ENCODE data around the gene CGRRF1.

Gene CGRRF1

GRCh38 chr14:54535646-54536045 lies 25.9 kb downstream of the CGRRF1 start:
- Histone ChIP-seq H3K9me3 (no peaks in the 10 kb centered on the region), H3K4me3 (no peak overlapping the region), H3K36me3 (replicated peaks) (peaks cover 4% of the 10 kb centered on the region; the same call in 1 of the 2 replicates), H3K27me3 (ENCODE audit: low read depth) (no peaks in the 10 kb centered on the region), H3K4me1 (no peaks in the 10 kb centered on the region; the same call in 1 of the 2 replicates)
- in situ Hi-C loops (cut with MboI; ENCODE audit: low sequenced_read_pairs): no loop called here
- no peak for DNase-seq (ENCODE audit: low spot score in 2 of 2)

DNA sequence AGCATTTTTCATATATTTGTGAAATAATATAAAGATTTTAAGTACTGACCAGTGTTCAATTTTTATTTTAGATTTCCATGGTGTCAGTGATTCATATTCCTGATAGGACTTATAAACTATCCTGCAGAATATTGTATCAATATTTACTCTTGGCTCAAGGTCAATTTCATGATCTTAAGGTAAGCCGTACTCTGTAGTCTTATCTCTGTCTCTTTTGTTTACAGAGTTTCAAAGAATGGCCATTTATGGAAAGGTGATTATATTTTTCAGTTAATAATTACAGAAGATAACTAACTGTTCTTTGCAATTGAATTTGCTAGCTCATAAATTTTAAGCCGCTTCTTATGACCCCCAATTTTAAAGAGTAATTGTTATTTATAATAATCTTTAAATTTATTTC lies 27.9 kb downstream of the CGRRF1 start:
- H3K9me3 ChIP-seq: no peaks in the 10 kb centered on the region
- H3K36me3 ChIP-seq (replicated peaks): peaks cover 4% of the 10 kb centered on the region; the same call in 1 of the 2 replicates
- no peak overlapping the region for H3K4me3 ChIP-seq
- H3K4me1 ChIP-seq: peaks cover 8% of the 10 kb centered on the region
- no peaks in the 10 kb centered on the region for H3K27me3 ChIP-seq (ENCODE audit: low read depth)
- DNase-seq (ENCODE audit: low spot score in 2 of 2): no peak
- in situ Hi-C loops (cut with MboI; ENCODE audit: low sequenced_read_pairs): no loop called here

GRCh38 chr14:54538055-54538454 lies 28.3 kb downstream of the CGRRF1 start:
- peaks cover 12% of the 10 kb centered on the region for H3K4me1 ChIP-seq
- in situ Hi-C loops (cut with MboI; ENCODE audit: low sequenced_read_pairs): no loop called here
- H3K9me3 ChIP-seq: no peaks in the 10 kb centered on the region
- no peak overlapping the region for H3K4me3 ChIP-seq
- no peaks in the 10 kb centered on the region for H3K27me3 ChIP-seq (ENCODE audit: low read depth)
- peaks cover 4% of the 10 kb centered on the region; the same call in 1 of the 2 replicates for H3K36me3 ChIP-seq (replicated peaks)
- DNase-seq (ENCODE audit: low spot score in 2 of 2): no peak

DNA sequence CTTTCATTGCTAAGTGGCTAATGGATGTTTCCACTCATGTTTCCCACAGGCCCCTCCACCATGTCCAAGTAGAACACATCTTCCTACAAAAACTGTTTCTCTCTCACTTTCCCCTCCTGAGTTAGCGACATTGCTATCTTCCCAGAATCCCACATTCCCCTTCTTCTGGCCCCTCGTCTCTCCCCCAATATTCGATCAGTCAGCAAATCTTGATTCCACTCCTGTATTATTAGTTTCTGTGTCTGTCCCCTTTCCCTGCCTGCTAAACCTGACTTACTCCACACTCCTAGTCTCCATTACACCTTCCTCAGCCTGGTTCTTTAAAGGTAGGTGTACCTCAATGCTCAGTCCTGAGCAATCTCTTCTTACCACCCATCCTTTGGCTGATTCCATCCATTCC lies 37.9 kb downstream of the CGRRF1 start:
- H3K27me3 ChIP-seq (ENCODE audit: low read depth): no peaks in the 10 kb centered on the region
- in situ Hi-C loops (cut with MboI; ENCODE audit: low sequenced_read_pairs): no loop called here
- no peaks in the 10 kb centered on the region for H3K9me3 ChIP-seq
- no peak overlapping the region for H3K4me3 ChIP-seq
- H3K36me3 ChIP-seq (replicated peaks): no peaks in the 10 kb centered on the region
- no peak for DNase-seq (ENCODE audit: low spot score in 2 of 2)
- H3K4me1 ChIP-seq: peaks cover 17% of the 10 kb centered on the region

DNA sequence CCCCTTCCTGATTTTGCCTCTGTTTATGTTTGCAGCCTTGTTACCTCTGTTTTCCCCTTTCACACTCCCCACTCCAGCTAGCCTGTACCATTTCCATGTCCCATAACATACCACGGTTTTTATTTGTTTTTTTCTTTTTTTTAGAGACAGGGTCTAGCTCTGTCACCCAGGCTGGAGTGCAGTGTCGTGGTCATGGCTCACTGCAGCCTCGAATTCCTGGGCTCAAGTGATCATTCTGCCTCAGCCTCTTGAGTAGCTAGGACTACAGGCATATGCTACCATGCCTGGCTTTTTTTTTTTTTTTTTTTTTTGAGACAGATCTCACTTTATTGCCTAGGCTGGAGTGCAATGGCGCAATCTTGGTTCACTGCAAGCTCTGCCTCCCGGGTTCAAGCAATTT lies 38.8 kb downstream of the CGRRF1 start:
- Histone ChIP-seq H3K36me3 (replicated peaks) (no peaks in the 10 kb centered on the region), H3K27me3 (ENCODE audit: low read depth) (no peaks in the 10 kb centered on the region)
- in situ Hi-C loops (cut with MboI; ENCODE audit: low sequenced_read_pairs): no loop called here

DNA sequence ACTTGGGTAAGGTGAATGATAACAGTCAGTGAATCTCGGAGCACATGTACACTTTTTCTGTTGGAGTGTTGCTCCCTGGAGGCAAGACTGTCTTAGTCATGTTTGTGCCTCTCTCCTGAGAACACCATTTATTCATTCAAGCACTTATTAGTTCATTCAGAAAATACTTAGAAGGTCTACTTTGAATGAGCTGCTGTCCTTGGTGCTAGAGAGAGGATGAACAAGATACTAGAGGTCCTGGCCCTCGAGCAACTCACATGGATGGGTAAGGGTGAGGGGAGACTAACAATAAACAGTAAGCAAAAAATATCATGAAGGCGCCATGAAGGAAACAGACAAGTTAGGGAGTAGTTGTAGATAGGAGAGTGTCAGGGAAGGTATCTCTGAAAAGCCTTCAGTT lies 40.2 kb downstream of the CGRRF1 start:
- H3K36me3 ChIP-seq (replicated peaks): no peaks in the 10 kb centered on the region
- no peaks in the 10 kb centered on the region for H3K27me3 ChIP-seq (ENCODE audit: low read depth)
- in situ Hi-C loops (cut with MboI; ENCODE audit: low sequenced_read_pairs): no loop called here
- H3K4me1 ChIP-seq: peaks cover 10% of the 10 kb centered on the region
- H3K9me3 ChIP-seq: no peaks in the 10 kb centered on the region
- DNase-seq (ENCODE audit: low spot score in 2 of 2): no peak
- H3K4me3 ChIP-seq: no peak overlapping the region

More for the DNA sequence above, 38.8 kb downstream of the CGRRF1 start:
- no peak overlapping the region for H3K4me3 ChIP-seq
- H3K4me1 ChIP-seq: peaks cover 10% of the 10 kb centered on the region
- DNase-seq (ENCODE audit: low spot score in 2 of 2): no peak
- no peaks in the 10 kb centered on the region for H3K9me3 ChIP-seq

DNA sequence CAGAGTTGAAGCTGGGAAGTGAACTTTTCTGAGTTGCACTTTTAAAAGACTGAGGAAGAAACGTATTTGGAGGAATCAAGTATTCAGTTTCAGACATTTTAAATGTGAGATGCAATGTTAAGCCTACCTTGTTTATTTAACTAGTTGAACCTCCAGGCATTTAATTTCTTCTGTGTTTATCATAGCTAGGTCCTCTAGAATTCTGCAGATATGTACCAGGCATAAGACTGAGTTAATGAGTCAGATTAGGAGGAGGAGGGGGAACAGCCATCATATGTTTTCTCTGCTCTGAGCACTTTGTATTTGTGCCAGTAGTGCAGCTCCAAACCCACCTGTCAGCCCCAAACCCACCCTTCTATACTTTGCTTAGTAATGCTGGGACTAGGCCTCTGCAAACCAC lies 40.8 kb downstream of the CGRRF1 start:
- no peak for DNase-seq (ENCODE audit: low spot score in 2 of 2)
- in situ Hi-C loops (cut with MboI; ENCODE audit: low sequenced_read_pairs): no loop called here
- no peaks in the 10 kb centered on the region for H3K36me3 ChIP-seq (replicated peaks)

GRCh38 chr14:54554401-54554800 lies 44.7 kb downstream of the CGRRF1 start:
- Histone ChIP-seq H3K4me3 (no peak overlapping the region), H3K27me3 (ENCODE audit: low read depth) (no peaks in the 10 kb centered on the region), H3K36me3 (replicated peaks) (no peaks in the 10 kb centered on the region), H3K9me3 (no peaks in the 10 kb centered on the region), H3K4me1 (peaks cover 10% of the 10 kb centered on the region)
- DNase-seq (ENCODE audit: low spot score in 2 of 2): no peak
- in situ Hi-C loops (cut with MboI; ENCODE audit: low sequenced_read_pairs): no loop called here

More for the DNA sequence above, 40.8 kb downstream of the CGRRF1 start:
- H3K9me3 ChIP-seq: no peaks in the 10 kb centered on the region
- no peaks in the 10 kb centered on the region for H3K27me3 ChIP-seq (ENCODE audit: low read depth)
- no peak overlapping the region for H3K4me3 ChIP-seq
- peaks cover 10% of the 10 kb centered on the region for H3K4me1 ChIP-seq

- in situ Hi-C loops (cut with MboI; ENCODE audit: low sequenced_read_pairs): no loop called here
- Histone ChIP-seq H3K4me1 (peaks cover 10% of the 10 kb centered on the region), H3K36me3 (replicated peaks) (no peaks in the 10 kb centered on the region), H3K4me3 (no peak overlapping the region), H3K9me3 (no peaks in the 10 kb centered on the region), H3K27me3 (ENCODE audit: low read depth) (no peaks in the 10 kb centered on the region)
- no peak for DNase-seq (ENCODE audit: low spot score in 2 of 2)
These were observed 45.9 kb downstream of the CGRRF1 start for GRCh38 chr14:54555651-54556050.

- Histone ChIP-seq H3K4me1 (peaks cover 6% of the 10 kb centered on the region), H3K36me3 (replicated peaks) (no peaks in the 10 kb centered on the region), H3K27me3 (ENCODE audit: low read depth) (no peaks in the 10 kb centered on the region), H3K9me3 (no peaks in the 10 kb centered on the region), H3K4me3 (no peak overlapping the region)
- in situ Hi-C loops (cut with MboI; ENCODE audit: low sequenced_read_pairs): no loop called here
- no peak for DNase-seq (ENCODE audit: low spot score in 2 of 2)
These were observed 46.8 kb downstream of the CGRRF1 start for GRCh38 chr14:54556535-54556934.

DNA sequence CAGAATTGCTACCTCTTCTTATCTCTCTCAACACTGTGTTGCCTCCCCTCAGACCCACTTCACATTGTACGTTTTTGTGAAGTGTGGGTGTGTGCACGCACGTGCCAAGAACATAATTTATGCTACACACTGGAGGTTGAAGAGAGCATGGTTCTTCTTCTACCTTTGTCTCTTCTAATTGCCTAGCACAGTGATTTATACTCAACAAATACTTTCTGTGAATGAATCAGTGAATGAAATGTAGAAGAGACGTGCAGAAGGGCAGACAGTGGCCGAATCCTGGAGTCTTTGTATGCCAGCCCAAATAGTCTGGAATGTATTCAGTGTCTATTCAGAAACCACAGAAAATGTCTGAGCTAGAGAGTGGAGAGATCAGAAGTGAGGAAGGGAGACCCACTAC lies 52.6 kb downstream of the CGRRF1 start:
- Histone ChIP-seq H3K36me3 (replicated peaks) (no peaks in the 10 kb centered on the region), H3K4me3 (no peak overlapping the region), H3K4me1 (peaks cover 4% of the 10 kb centered on the region; the same call in 1 of the 2 replicates), H3K9me3 (no peaks in the 10 kb centered on the region), H3K27me3 (ENCODE audit: low read depth) (no peaks in the 10 kb centered on the region)
- no peak for DNase-seq (ENCODE audit: low spot score in 2 of 2)
- in situ Hi-C loops (cut with MboI; ENCODE audit: low sequenced_read_pairs): loop anchor here (5.0 to 10.0 kb wide), 2 partner anchors 130 to 212 kb away; no protein-coding TSS in a partner anchor

DNA sequence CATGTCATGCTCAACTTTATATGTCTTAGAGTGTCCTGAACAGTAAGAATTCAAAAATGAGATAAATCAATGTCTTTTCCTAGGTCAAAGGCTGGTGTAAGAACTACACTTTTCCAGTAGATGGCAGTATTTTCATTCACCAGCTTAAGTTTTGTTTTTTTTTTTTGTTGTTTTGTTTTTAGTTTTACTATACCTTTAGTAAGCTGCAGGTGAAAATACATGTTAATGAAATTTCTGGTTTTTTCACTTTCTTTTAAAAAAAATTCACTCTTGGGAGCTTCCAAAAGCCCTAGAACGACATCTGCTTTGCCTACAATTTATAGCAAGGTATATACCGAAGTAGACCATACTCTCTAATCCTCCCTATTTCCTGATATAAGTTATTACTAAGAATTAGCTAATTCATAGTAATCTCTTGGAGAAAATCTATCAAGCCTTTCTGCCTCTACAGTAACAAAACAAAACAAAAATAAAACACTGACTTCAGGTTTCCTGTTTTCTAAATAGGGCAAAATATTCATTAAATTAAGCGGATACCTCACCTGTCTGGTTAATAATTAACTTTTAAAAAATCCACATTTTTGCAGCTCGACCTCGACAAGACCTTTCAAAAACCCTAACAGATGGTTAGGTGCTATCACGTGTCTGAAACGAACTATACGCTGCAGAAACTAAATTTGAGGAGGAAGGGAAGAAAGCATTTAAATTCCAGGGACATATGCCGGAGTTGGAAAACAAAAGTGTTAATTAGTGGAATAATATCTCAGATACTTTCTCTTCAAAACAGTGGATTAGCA lies 54.6 kb downstream of the CGRRF1 start:
- H3K4me1 ChIP-seq: peaks cover 8% of the 10 kb centered on the region
- in situ Hi-C loops (cut with MboI; ENCODE audit: low sequenced_read_pairs): loop anchor here (5.0 to 10.0 kb wide), 2 partner anchors 128 to 211 kb away; no protein-coding TSS in a partner anchor
- H3K36me3 ChIP-seq (replicated peaks): no peaks in the 10 kb centered on the region
- H3K27me3 ChIP-seq (ENCODE audit: low read depth): no peaks in the 10 kb centered on the region
- H3K9me3 ChIP-seq: no peaks in the 10 kb centered on the region
- peak overlapping the region; percentile 69; the same call in 1 of the 2 replicates for H3K4me3 ChIP-seq
- peak in 1 of 2 experiments; percentile 52 for DNase-seq (ENCODE audit: low spot score in 2 of 2)

DNA sequence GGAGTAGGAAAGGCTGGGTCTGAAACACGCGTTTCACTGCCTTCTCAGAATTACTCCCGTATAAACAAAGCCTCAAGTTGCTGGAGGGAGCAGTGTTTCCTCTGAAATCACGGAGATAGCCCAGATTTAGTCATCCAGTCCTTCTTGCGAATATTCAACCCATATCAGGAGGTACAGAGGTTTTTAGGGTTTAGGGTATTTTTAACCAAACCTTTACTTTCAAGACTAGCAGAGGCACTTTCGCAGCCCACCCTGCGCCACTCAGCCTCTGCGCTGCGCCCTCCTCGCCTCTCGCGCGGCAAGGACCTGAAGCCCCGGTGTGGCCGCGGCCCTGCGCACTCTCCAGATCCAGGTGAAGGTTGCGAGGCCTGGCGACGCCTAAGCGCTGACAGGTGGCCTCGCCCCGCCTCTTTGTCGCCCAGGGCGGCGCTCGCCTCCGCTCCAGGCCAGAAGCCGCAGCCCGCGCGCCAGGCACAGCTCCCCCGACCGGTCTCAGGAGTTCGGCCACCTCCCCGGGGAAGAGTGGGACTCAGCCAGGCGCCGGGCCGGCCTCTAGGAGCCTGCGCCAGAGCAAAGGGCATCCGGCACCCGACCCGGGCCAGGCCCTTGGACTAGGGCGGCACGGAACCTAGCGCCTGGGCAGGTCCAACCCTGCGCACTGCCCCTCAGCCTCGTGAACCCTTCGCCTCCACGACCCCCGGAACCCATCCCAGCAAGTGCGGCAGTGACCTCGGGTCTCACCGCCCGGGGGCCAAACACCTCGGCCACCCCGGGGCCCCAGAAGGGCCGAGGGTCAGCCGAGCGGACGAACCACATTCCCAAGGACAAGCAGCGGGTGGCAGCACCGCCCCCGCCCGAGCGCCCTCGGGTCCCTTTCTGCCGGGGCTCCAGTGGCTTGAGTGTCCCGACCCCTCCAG lies 55.4 kb downstream of the CGRRF1 start:
- H3K27me3 ChIP-seq (ENCODE audit: low read depth): no peaks in the 10 kb centered on the region
- DNase-seq (ENCODE audit: low spot score in 2 of 2): peak; percentile 55 to 82
- H3K4me1 ChIP-seq: peaks cover 13% of the 10 kb centered on the region
- H3K9me3 ChIP-seq: no peaks in the 10 kb centered on the region
- peak overlapping the region; percentile 69 for H3K4me3 ChIP-seq
- in situ Hi-C loops (cut with MboI; ENCODE audit: low sequenced_read_pairs): loop anchor here (5.0 to 10.0 kb wide), 2 partner anchors 127 to 210 kb away; no protein-coding TSS in a partner anchor
- no peaks in the 10 kb centered on the region for H3K36me3 ChIP-seq (replicated peaks)
